GM12878 (cell line): ENCODE measurements around the gene ANK3. TPM values are rescaled to one million over a fixed set of nuclear protein-coding genes. Genes with fewer than 3 reads are reported as not detected.

ENCODE experiments used
- ATAC-seq: fragments of 200-7000 bp; cut with Tn5 transposase; 3 replicates; pipeline ENCODE4 v1.9.1; 2020; ENCODE audit warnings: mild to moderate bottlenecking, moderate library complexity
- BruUV-seq: library from RNA; stranded (reverse); fragments of 400-500 nt; replicated peaks from 2 replicates; lab custom pipeline; 2021; lab: Mats Ljungman, UMichigan
- CTCF ChIA-PET: fragments of 300-600 bp; sonication (Branson Sonifier 250); formaldehyde crosslinking; extraction: SDS; loops from one replicate; lab custom pipeline; 2021; ENCODE audit warnings: inconsistent platforms; lab: Yijun Ruan, JAX
- POLR2A ChIA-PET: fragments of 350-600 bp; formaldehyde crosslinking; extraction: SDS; loops from one replicate; lab custom pipeline; 2021; ENCODE audit warnings: inconsistent platforms; lab: Charles Lee
- RAD21 ChIA-PET: fragments of 300-600 bp; sonication (Branson Sonifier 250); formaldehyde crosslinking; loops from one replicate; lab custom pipeline; 2023; ENCODE audit warnings: antibody characterized with exemption; ENCODE audit not compliant: unreplicated experiment; lab: Charles Lee
- SMC1A ChIA-PET: fragments of 300-600 bp; sonication (Branson Sonifier 250); formaldehyde crosslinking; loops from one replicate; lab custom pipeline; 2023; ENCODE audit not compliant: unreplicated experiment, uncharacterized antibody; lab: Charles Lee
- DNase-seq: peaks from one replicate; pipeline ENCODE4 v3.0.0-alpha.2; 2011; ENCODE audit warnings: low read depth, low spot score
- FAIRE-seq: peaks from 3 replicates; lab custom pipeline; 2011; peaks lifted over from hg19 to GRCh38; lab: Jason Lieb, UNC
- H2AFZ ChIP-seq: 2 replicates; pipeline ENCODE4 v1.6.0; 2011; ENCODE audit warnings: low read depth, low read length, control low read depth; ENCODE audit not compliant: control insufficient read depth
- H3K27ac ChIP-seq: 2 replicates; pipeline ENCODE4 v1.5.1; 2011; ENCODE audit warnings: control low read depth; ENCODE audit not compliant: control insufficient read depth, insufficient read depth
- H3K27me3 ChIP-seq, 2 experiments: replicated peaks in 1 of 2; 2 replicates each; pipeline versions ENCODE4 v1.6.0 to v1.6.1; 2011; ENCODE audit warnings: low read length in 1 of 2; ENCODE audit not compliant: control insufficient read depth in 2 of 2, insufficient read depth in 2 of 2
- H3K36me3 ChIP-seq, 2 experiments: 2 replicates each; pipeline ENCODE4 v1.5.1; 2011; ENCODE audit warnings: low read length in 1 of 2; ENCODE audit not compliant: control insufficient read depth in 2 of 2, insufficient read depth in 2 of 2
- H3K4me1 ChIP-seq: 2 replicates; pipeline ENCODE4 v1.6.1; 2011; ENCODE audit warnings: mild to moderate bottlenecking, low read length, moderate library complexity, mixed read lengths; ENCODE audit not compliant: control insufficient read depth, insufficient read depth
- H3K4me2 ChIP-seq: 2 replicates; pipeline ENCODE4 v1.6.0; 2011; ENCODE audit warnings: control low read depth; ENCODE audit not compliant: control insufficient read depth, insufficient read depth
- H3K4me3 ChIP-seq: fragments of 200-600 bp; sonication (generic); 2 replicates; pipeline ENCODE4 v1.5.1; 2016
- H3K79me2 ChIP-seq: 2 replicates; pipeline ENCODE4 v1.6.0; 2011; ENCODE audit warnings: low read length; ENCODE audit not compliant: control insufficient read depth, insufficient read depth
- H3K9ac ChIP-seq: 2 replicates; pipeline ENCODE4 v1.8.0; 2011; ENCODE audit warnings: low read length, control low read depth, mixed read lengths; ENCODE audit not compliant: control insufficient read depth, insufficient read depth
- H3K9me3 ChIP-seq: replicated peaks from 3 replicates; pipeline ENCODE4 v1.5.1; 2011; ENCODE audit warnings: mild to moderate bottlenecking, low read length; ENCODE audit not compliant: control insufficient read depth, insufficient read depth
- H4K20me1 ChIP-seq: 2 replicates; pipeline ENCODE4 v1.6.0; 2011; ENCODE audit not compliant: control insufficient read depth, insufficient read depth
- ASH2L ChIP-seq: fragments of 300-600, 200-600 bp; sonication (generic); IDR thresholded peaks from 2 replicates; pipeline ENCODE4 v1.6.1; 2017; ENCODE audit warnings: low read depth, mild to moderate bottlenecking, borderline replicate concordance
- EP300 ChIP-seq, 2 experiments: fragments of 150-350 bp in 1 of 2; IDR thresholded peaks; 2 replicates each; pipeline ENCODE4 v1.6.1; 2011 to 2012; ENCODE audit warnings: low read depth in 2 of 2, low read length in 2 of 2, borderline replicate concordance in 1 of 2, improper control_type of control experiment in 1 of 2, inconsistent platforms in 1 of 2; ENCODE audit not compliant: control insufficient read depth in 1 of 2
- JUNB ChIP-seq: IDR thresholded peaks from 2 replicates; pipeline ENCODE4 v1.6.1; 2016; ENCODE audit warnings: antibody characterized with exemption, mild to moderate bottlenecking
- NR2C1 ChIP-seq: fragments of 450-650 bp; IDR thresholded peaks from 2 replicates; pipeline ENCODE4 v1.6.1; 2017; ENCODE audit warnings: antibody characterized with exemption, mild to moderate bottlenecking, moderate library complexity
- NR2C2 ChIP-seq: IDR thresholded peaks from 2 replicates; pipeline ENCODE4 v1.6.1; 2011; ENCODE audit warnings: borderline replicate concordance, low read depth; ENCODE audit not compliant: control insufficient read depth, insufficient read length
- PML ChIP-seq: IDR thresholded peaks from 2 replicates; pipeline ENCODE4 v1.6.1; 2012; ENCODE audit warnings: low read length, inconsistent platforms
- RB1 ChIP-seq: fragments of 450-650 bp; formaldehyde crosslinking; IDR thresholded peaks from 2 replicates; pipeline ENCODE4 v1.6.1; 2017; ENCODE audit warnings: mild to moderate bottlenecking, borderline replicate concordance
- STAT1 ChIP-seq: fragments of 450-650 bp; conservative IDR thresholded peaks from 2 replicates; pipeline ENCODE4 v1.6.1; 2014; ENCODE audit warnings: antibody characterized with exemption, mild to moderate bottlenecking
- YBX1 ChIP-seq: fragments of 450-650 bp; IDR thresholded peaks from 2 replicates; pipeline ENCODE4 v1.6.1; 2016; ENCODE audit warnings: antibody characterized with exemption
- ZZZ3 ChIP-seq: IDR thresholded peaks from 2 replicates; pipeline ENCODE4 v1.6.1; 2011; ENCODE audit warnings: low read depth; ENCODE audit not compliant: control insufficient read depth, insufficient read length
- WGBS: methylation state at CpG from one replicate; pipeline ENCODE4 v1.1.6; 2016; ENCODE audit warnings: low lambda C conversion rate; ENCODE audit not compliant: insufficient replicate concordance, insufficient coverage; ENCODE audit errors: missing lambda C conversion rate; 5-methylcytosine and 5-hydroxymethylcytosine counted together
- in situ Hi-C: fragments of 300-500 bp; cut with MboI; formaldehyde crosslinking; loops from 9 replicates; pipeline ENCODE4 v1.14.3; 2018; ENCODE audit warnings: mixed read lengths
- intact Hi-C: fragments of 100-400 bp; cut with micrococcal nuclease; formaldehyde crosslinking; loops from one replicate; pipeline ENCODE4 v1.14.2; 2022; ENCODE audit not compliant: unreplicated experiment
- polyA plus RNA-seq, 11 experiments: library from polyadenylated mRNA; depleted of rRNA in 4 of 11; unstranded in 6 of 11; stranded (reverse) in 5 of 11; fragments of >200 nt; fragmentation: Nextera tagmentation in 4 of 11; fragmentation: Illumina TruSeq in 1 of 11; extraction: Ambion mirVana in 4 of 11; extraction: Trizol in 1 of 11; gene quantifications; 1 replicate in 1 of 11; 2 replicates in 10 of 11; pipeline versions ENCODE4 v1.2.1 to v1.2.3, GENCODE V29; 2011 to 2016; ENCODE audit warnings: inconsistent platforms in 2 of 11, missing spikeins in 2 of 11, low read depth in 1 of 11
- total RNA-seq, 4 experiments: library from RNA; depleted of rRNA in 3 of 4; stranded (reverse); fragments of >200 nt in 3 of 4; fragmentation: Illumina TruSeq in 1 of 4; extraction: Trizol in 1 of 4; gene quantifications; 2 replicates each; pipeline versions ENCODE4 v1.2.1 to v1.2.3, GENCODE V29; 2013 to 2021
- TF ChIP-seq, protein P1 (sequence below): IDR thresholded peaks from 2 replicates; pipeline ENCODE4 v1.6.1; 2012; ENCODE audit warnings: low read depth, low read length, improper control_type of control experiment
- TF ChIP-seq, protein P2 (sequence below): fragments of 450-650 bp; formaldehyde crosslinking; IDR thresholded peaks from 2 replicates; pipeline ENCODE4 v1.5.0; 2022; ENCODE audit warnings: mild to moderate bottlenecking, missing genetic modification characterization
- TF ChIP-seq, protein P3 (sequence below): IDR thresholded peaks from 2 replicates; pipeline ENCODE4 v1.6.1; 2012; ENCODE audit warnings: low read depth, low read length, improper control_type of control experiment

ANK3 gene
- total and polyA plus RNA-seq, 10 of the 15 experiments (the other 5 are each of a cell fraction or from before 2014, with no cell fraction given), result 0.06 to 0.82 (median 0.20) TPM; not detected in 2

DNA sequence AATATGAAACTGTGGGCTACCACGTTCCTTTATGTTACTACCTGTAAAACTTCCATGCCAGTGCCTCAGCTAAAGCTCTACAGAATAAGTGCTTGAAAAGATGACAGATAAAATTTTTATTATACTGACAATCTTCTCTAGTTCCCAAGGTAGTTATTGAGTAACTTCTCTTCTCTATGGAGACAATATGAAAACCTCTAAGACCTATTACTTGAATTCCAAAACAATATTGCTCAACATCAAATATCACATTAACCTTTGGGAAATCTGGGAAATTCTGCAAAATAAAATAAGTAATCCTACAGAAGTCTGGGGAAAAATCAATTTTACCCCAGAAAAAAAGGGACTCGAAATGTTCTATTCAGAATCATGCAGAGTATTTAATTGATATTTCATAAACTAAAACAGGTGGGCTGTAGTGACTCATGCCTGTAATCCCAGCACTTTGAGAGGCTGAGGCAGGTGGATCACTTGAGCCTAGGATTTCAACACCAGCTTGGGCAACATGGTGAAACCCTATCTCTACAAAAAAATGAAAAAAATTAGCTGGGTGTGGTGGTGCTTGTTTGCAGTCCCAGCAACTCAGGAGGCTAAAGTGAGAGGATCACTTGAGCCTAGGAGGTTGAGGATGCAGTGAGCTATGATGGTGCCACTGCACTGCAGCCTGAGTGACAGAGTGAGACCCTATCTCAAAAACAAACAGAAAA, 23.8 kb upstream of the ANK3 start:
- no peak overlapping the region for H3K9ac ChIP-seq
- no peak overlapping the region for H2AFZ ChIP-seq
- POLR2A ChIA-PET, result no interaction called here
- H3K36me3 ChIP-seq, result no peaks in the 10 kb centered on the region
- TF ChIP-seq EP300 (IDR thresholded peaks at IDR 0.05; ENCODE audit: borderline replicate concordance in 1 of 2, control insufficient read depth in 1 of 2, low read depth in 2 of 2, low read length in 2 of 2), result no peak
- TF ChIP-seq STAT1, result no peak
- no peak for TF ChIP-seq PML
- no peak for TF ChIP-seq NR2C1
- SMC1A ChIA-PET, result no interaction called here
- RAD21 ChIA-PET, result no interaction called here
- in situ Hi-C loops (no loop called here), intact Hi-C loops (no loop called here)
- ATAC-seq (no peak), DNase-seq (no peak), FAIRE-seq (no peak)
- H3K4me1 ChIP-seq, result no peaks in the 10 kb centered on the region
- no peak overlapping the region for H3K27ac ChIP-seq
- H3K79me2 ChIP-seq, result no peaks in the 10 kb centered on the region
- H3K9me3 ChIP-seq, result no peaks in the 10 kb centered on the region
- no peak overlapping the region for H3K4me3 ChIP-seq
- CTCF ChIA-PET, result no interaction called here
- WGBS, result 4% methylated on average over 2 of the region's 2 CpGs
- no peaks in the 10 kb centered on the region for H4K20me1 ChIP-seq
- H3K4me2 ChIP-seq, result no peak overlapping the region
- no TSS peak for BruUV-seq
- no peaks in the 10 kb centered on the region for H3K27me3 ChIP-seq

DNA sequence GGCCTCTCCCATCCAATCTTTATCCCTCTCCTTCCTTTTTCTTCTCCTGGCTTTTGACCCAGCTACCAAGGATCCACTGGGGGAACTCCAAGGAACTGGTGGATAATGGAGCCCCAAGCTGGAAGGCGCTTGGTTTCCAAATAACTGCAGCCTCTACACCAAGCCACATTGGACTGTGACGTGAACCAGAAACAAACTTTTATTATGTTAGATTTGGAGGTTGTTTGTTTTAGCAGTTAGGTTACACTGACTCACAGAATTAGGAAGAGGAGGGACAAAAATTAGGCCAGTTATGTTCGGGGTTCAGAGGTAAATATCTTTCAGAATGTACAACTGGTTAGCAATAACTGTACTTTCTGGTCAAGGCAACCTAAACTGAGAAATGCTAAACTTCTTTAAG, 21.3 kb upstream of the ANK3 start:
- intact Hi-C loops (no loop called here), in situ Hi-C loops (no loop called here)
- POLR2A ChIA-PET, result no interaction called here
- no peaks in the 10 kb centered on the region for H4K20me1 ChIP-seq
- H3K27me3 ChIP-seq, result no peaks in the 10 kb centered on the region
- H3K4me1 ChIP-seq, result no peaks in the 10 kb centered on the region
- H3K9ac ChIP-seq, result no peak overlapping the region
- no peaks in the 10 kb centered on the region for H3K9me3 ChIP-seq
- BruUV-seq, result no TSS peak
- H3K36me3 ChIP-seq, result no peaks in the 10 kb centered on the region
- DNase-seq (no peak), ATAC-seq (no peak), FAIRE-seq (no peak)
- no peak overlapping the region for H3K27ac ChIP-seq
- RAD21 ChIA-PET, result no interaction called here
- no peaks in the 10 kb centered on the region for H3K79me2 ChIP-seq
- no peak overlapping the region for H3K4me3 ChIP-seq
- no peak overlapping the region for H3K4me2 ChIP-seq
- WGBS, result 33% methylated on average over 3 of the region's 3 CpGs
- CTCF ChIA-PET, result no interaction called here
- SMC1A ChIA-PET, result interaction anchor here (1.4 to 1.7 kb wide), 2 partner anchors 14 to 19 kb away, joined by 3 to 4 read pairs; no protein-coding TSS in a partner anchor
- H2AFZ ChIP-seq, result no peak overlapping the region
- TF ChIP-seq, protein P1, sequence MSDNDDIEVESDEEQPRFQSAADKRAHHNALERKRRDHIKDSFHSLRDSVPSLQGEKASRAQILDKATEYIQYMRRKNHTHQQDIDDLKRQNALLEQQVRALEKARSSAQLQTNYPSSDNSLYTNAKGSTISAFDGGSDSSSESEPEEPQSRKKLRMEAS, result no peak
- TF ChIP-seq YBX1 (no peak), ZZZ3 (no peak), JUNB (no peak), ASH2L (no peak), NR2C2 (no peak), RB1 (no peak)
- TF ChIP-seq, protein P2, sequence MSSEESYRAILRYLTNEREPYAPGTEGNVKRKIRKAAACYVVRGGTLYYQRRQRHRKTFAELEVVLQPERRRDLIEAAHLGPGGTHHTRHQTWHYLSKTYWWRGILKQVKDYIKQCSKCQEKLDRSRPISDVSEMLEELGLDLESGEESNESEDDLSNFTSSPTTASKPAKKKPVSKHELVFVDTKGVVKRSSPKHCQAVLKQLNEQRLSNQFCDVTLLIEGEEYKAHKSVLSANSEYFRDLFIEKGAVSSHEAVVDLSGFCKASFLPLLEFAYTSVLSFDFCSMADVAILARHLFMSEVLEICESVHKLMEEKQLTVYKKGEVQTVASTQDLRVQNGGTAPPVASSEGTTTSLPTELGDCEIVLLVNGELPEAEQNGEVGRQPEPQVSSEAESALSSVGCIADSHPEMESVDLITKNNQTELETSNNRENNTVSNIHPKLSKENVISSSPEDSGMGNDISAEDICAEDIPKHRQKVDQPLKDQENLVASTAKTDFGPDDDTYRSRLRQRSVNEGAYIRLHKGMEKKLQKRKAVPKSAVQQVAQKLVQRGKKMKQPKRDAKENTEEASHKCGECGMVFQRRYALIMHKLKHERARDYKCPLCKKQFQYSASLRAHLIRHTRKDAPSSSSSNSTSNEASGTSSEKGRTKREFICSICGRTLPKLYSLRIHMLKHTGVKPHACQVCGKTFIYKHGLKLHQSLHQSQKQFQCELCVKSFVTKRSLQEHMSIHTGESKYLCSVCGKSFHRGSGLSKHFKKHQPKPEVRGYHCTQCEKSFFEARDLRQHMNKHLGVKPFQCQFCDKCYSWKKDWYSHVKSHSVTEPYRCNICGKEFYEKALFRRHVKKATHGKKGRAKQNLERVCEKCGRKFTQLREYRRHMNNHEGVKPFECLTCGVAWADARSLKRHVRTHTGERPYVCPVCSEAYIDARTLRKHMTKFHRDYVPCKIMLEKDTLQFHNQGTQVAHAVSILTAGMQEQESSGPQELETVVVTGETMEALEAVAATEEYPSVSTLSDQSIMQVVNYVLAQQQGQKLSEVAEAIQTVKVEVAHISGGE (CRISPR knock-in tag), result no peak
- TF ChIP-seq, protein P3, sequence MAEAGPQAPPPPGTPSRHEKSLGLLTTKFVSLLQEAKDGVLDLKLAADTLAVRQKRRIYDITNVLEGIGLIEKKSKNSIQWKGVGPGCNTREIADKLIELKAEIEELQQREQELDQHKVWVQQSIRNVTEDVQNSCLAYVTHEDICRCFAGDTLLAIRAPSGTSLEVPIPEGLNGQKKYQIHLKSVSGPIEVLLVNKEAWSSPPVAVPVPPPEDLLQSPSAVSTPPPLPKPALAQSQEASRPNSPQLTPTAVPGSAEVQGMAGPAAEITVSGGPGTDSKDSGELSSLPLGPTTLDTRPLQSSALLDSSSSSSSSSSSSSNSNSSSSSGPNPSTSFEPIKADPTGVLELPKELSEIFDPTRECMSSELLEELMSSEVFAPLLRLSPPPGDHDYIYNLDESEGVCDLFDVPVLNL, result no peak
